Cardiac septum (tissue), 1 donor: ENCODE results near the gene OLA1. TPM values are rescaled to one million over a fixed set of nuclear protein-coding genes. Genes with fewer than 3 reads are reported as not detected.

Experiments
- DNase-seq: peaks from one replicate; pipeline ENCODE4 v3.0.0-alpha.2; 2020; ENCODE audit warnings: low spot score
- intact Hi-C: fragments of 100-400 bp; cut with DNase I; formaldehyde crosslinking; loops from one replicate; pipeline ENCODE4 v1.14.0; 2022
- total RNA-seq: library from RNA; stranded (reverse); fragmentation: NEBNext Ultra II Directional; extraction: Animal tissue kit (Norgen Biotek cat#: 25700); gene quantifications from one replicate; pipeline ENCODE4 v1.2.1, GENCODE V29; 2021
- donor health status: DM: no; HTN: no; CAD: no.

Gene OLA1
- total RNA-seq, 1 donor from 2014 or later: 51.2 TPM

DNA sequence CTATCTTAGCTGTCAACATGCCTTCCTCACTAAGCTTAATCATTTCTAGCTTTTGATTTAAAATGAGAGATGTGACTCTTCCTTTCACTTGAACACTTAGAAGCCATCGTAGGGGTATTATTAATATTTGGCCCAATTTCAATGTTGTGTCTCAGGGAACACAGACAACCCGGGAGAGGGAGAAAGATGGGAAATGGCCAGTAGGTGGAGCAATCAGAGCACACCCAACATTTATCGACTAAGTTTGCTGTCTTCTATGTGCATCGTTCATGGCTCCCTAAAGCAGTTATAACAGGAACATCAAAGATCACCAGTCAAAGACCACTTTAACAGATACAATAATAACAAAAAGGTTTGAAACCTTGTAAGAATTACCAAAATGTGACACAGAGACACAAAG, 110.2 kb downstream of the OLA1 start:
- DNase-seq: no peak
- intact Hi-C loops: no loop called here

DNA sequence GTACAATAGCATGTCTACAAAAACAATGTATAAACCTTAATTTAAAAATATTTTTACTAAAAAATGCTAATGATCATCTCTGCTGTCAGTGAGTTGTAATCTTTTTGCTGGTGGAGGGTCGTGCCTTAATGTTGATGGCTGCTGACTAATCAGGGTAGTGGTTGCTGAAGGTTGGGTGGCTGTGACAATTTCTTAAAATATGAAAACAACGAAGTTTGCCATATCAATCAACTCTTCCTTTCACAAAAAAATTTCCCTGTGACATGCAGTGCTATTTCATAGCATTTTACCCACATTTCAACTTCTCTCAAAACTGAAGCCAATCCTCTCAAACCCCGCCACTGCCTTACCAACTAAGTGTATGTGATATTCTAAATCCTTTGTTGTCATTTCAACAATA, 112.4 kb downstream of the OLA1 start:
- intact Hi-C loops: no loop called here
- DNase-seq: no peak

DNA sequence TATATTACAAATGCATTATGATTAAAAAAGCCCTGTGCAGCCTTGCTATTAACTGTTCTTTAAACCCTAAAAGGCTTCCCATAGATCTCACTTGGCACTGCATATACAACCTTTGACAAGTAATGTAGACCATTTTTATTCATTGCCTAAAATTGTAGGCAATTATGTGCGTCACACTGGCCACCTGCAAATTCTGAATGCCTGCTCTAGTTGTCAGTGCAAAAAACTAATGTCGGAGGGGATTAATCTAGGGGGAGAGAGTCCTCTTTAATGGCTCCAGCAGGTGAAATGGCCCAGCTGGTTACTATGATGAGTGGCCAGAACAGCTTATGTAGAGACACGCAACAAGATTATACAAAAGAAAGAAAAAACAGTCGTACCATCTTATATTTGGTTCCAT, 123.2 kb downstream of the OLA1 start:
- intact Hi-C loops: no loop called here
- no peak for DNase-seq

DNA sequence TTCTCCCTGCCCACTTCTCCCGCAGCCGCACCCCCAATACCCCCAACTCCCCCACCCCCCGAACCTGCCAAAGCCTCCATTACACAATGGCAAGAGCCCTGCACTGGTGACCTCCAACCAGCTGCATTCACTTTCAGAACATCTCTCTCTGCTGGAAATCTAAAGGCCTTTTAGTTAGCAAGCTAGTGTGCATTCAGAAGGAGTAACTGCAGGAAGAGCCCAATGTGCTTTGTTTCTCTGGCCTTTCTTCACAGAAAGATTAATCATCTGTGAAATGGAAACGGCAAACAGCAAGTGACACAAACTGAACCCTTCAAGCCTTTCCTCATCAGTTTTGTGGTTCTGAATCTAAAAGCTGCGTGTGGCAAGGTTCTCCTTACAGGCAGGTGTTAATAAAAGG, 124.2 kb downstream of the OLA1 start:
- intact Hi-C loops: no loop called here
- no peak for DNase-seq

DNA sequence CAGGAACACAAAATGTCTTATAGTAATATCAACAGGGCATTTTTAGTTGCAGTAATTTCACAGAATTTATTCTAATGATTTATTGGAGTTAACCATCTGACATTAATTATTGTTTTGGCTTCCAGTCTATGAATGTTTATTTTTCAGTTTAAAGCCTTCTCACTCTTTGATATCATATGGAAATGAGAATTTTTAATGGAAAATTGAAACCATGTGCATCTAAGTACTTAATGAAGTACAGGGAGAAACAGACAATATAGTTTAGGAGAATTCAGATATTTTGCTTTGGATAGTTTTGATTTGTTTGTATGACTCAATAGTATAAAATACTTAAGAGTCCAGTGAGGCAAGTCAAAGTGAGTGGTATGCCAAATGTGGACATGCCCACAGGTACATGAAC, 126.1 kb downstream of the OLA1 start:
- no peak for DNase-seq
- intact Hi-C loops: no loop called here

DNA sequence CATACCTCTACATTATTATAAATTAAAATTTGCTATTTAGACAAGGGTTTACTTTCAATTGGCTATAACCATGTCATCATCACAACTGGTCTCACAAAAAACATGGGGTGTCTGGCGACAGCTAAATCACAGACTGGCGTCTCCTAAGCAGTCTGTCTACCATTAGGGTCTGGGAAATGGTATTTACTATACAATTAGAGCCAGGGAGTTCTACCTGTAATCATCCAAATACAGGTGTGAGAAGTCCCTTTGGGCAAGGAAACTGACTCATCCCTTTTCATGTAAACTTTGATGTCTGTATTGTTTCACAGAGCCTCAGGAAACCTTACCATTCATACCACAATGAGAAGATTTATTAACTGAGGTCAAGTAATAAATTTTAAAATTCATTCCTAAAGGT, 126.7 kb downstream of the OLA1 start:
- intact Hi-C loops: no loop called here
- DNase-seq: no peak

DNA sequence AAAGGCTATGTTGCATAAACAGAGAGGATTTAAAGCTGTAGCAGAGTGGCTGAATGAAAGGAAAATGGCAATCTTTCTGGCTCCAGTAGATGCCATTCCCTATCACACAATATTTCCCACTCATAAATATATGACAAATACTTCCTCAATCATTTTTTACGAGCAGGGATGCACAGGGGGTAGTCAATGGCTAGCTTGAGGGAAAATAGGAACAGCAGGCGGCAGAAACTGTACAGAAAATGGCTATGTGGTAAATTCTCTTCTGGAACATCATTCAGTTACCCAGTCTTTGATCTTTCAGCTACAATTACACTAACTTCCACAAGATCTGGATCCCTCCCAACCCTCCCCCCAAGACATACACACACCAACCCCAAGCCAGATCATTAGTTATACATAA, 127.2 kb downstream of the OLA1 start:
- intact Hi-C loops: no loop called here
- DNase-seq: no peak

DNA sequence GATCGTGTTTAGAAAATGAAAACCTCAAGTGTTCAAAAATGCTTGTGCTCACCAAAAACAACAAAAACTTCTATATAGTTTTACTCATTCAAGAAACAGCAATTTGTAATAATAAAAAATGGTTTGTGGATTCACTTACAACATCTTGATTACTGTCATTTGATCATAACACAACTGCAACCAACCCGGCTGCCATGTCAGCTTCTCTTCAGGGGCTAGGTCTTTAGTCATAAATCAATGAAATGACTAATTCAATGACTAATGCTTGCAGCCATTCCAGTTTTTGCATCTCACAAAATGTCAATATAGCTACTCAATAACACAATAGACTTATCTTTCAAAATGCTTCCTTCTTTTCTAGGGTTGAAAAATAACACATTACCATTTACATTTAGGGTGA, 128.0 kb downstream of the OLA1 start:
- DNase-seq: no peak
- intact Hi-C loops: no loop called here

DNA sequence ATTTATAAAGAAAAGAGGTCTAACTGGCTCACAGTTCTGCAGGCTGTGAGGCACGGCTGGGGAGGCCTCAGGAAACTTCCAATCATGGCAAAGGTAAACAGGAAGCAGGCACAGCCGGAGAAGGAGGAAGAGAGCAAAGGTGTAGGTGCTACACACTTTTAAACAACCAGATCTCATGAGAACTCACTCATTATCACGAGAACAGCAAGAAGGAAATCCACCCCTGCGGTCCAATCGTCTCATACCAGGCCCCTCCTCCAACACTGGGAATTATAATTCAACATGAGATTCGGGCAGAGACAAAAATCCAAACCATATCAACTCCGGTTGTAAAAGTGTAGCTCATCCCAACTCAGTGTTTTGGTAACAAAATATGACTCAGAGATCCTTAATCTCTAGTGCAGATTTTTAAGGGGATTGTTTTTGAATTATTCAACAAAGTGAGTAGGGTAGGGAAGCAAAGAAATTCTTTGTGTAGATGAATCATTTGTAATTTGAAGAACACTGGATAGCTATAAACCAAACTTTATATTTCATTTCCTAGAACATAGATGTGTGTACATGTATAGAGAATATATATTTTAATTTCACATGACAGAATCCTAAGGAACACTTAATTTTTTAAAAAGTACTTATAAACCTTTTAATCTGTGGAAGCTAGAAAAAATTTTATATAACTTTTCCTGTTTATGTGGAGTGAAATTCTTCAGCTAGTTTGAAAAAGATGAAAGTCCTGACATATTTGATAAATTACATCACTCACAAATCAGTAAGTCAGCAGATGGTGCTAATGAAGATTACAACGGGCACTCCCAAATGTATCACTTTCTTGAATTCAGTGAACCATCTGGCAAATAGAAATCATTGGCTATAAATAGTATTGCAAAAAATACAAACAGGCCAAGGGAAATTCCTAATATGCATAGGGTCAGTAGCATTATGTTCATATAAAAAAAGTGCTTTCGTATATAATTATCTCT, 130.1 kb downstream of the OLA1 start:
- no peak for DNase-seq
- intact Hi-C loops: no loop called here

DNA sequence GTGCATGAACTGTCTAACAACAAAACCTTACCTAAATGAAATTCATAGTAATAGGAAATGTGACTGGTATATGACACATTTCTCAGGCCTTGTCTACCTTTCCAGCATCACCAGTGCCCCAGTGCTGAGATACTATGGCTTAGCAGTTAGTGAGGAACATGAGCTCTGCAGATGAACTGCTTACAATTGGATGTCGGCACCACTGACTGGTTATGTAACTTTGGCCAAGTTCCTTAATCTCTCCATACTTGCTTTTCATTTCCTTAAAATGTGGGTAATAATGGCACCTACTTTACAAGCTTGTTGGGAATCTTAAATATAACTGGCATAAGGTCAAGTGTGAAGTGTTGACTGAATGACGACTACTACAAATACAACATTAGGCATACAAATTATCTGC, 136.3 kb downstream of the OLA1 start:
- intact Hi-C loops: no loop called here
- no peak for DNase-seq

DNA sequence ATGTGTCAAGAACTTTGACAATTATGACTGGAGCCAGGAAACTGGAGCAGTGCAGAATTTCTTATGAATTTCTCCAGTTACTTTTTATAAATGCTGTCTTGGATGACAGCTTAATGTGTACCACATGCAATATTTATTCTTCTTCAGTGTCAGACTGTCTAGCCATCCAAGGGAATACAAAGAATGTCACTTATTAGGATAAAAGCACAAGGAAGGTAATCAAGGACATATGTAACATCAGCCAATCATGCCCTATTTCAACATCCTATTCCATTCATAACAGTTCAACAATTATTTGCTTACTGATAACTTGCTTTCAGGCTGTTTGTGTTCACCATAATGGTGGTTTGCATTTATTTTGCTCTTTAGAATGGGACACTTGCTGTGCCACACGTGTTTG, 139.8 kb downstream of the OLA1 start:
- DNase-seq: no peak
- intact Hi-C loops: no loop called here

DNA sequence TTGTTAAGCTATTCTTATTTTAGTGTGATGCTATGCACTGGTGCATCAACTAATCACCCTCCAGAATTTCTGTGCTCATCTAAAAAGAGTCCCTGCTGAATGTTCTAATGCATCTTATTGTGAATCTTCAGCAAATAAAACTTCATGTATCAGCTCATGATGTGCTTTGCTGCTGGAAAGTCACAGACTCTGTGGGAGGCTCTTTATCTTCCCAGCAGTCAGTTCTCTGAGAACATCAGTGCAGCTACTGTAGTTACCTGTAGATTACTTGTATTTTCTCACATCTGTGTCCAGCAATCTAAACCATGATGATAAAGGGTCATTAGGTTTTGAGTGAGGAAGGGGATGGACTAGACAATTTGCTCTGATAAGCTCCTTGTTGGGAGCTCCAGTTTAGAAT, 141.6 kb downstream of the OLA1 start:
- intact Hi-C loops: no loop called here
- DNase-seq: no peak

DNA sequence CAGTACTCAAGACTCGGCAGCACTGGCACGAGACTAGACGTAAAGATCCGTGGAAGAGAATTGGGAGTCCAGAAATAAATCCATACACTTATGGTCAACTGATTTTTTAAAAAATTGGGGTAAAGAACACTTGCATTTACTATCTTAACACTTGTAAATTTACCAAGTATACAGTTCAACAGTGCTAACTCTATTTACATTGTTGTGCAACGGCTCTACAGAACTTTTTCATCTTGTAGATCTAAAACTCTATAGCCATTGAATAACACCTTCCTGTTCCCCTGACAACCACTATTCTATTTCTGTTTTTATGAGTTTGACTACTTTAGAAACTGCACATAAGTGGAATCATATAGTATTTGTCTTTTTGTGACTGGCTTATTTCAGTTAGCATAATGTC, 153.8 kb downstream of the OLA1 start:
- intact Hi-C loops: no loop called here
- no peak for DNase-seq

DNA sequence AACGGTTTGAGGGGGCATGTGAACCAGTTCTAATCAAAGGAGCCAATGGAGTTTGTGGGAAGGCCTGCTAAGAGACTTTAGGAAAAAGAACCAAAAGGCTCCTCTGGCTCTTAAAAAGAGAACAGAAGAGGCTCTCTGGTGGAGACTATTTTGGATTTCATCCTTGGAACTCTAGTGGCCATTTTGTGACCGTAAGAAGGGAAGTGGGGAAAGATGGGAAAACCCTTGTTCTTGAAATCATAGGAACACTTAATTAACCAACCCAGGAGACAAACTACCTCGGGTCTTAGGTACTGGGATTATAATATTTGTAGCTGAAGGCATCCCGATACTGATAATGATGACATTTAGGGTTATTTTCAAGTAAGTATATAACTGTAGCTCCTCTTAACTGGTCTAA, 157.9 kb downstream of the OLA1 start:
- DNase-seq: no peak
- intact Hi-C loops: no loop called here

DNA sequence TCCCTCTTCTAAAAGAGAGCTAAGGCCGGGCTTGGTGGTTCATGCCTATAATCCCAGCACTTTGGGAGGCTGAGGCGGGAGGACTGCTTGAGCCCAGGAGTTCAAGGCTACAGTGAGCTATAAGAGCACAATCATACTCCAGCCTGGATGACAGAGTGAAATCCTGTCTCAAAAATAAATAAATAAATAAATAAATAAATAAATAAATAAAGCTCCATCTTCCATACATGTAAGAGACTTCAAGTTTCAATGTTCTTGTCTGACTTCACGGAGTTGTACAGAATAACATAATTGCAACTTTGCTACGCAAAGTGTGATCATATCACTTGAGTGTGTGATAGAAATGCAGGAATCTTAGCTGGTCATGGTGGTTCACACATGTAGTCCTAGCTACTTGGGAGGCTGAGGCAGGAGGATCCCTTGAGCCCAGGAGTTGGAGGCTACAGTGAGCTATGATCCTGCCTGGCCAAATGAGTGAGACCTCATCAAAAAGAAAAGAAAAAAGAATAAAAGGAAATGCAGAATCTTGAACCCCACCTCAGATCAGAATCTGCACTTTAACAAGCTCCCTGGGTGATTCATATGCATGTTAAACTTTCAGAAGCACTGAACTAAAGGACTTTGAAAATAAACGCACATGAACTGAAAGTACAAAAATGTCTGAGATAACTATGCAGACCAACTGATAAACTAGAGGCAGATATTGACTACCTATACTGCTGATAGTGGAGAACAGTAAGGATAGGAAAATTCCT, 159.4 kb downstream of the OLA1 start:
- intact Hi-C loops: no loop called here
- DNase-seq: no peak

DNA sequence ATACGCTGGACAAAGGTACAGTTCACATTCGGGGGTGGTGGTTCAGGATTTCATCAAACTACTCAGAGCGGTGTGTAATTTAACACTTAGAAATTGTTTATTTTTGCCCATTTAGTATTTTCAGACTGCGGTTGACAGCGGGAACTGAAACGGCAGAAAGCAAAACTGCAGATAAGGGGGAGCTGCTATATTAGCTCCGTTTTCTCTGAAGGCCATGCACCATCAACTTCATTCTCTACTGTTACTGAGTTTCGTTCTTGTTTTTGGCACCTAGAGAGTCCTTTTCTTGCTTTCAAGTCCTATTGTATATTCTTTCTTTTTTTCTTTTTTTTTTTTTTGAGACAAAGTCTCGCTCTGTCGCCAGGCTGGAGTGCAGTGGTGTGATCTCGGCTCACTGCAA, 161.6 kb downstream of the OLA1 start:
- no peak for DNase-seq
- intact Hi-C loops: no loop called here

DNA sequence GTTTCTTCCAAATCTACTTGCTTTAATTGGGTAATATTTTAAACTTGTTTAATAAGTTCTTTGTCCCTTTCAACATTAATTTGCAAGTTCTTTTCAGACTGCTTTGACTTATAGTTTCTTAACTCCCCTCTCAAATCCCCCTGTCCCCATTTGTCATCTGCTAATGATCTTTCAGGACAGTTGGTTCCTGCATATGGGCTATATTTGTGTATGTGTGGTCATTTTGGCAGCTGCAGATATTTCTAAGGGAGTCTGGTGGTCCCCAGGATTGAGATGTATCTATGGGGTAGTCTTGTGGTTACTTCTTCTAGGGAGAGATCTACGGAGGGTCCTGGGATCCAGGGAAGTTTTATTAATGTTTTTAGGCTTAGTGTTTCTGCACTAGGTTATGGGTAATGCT, 162.6 kb downstream of the OLA1 start:
- intact Hi-C loops: no loop called here
- DNase-seq: no peak

DNA sequence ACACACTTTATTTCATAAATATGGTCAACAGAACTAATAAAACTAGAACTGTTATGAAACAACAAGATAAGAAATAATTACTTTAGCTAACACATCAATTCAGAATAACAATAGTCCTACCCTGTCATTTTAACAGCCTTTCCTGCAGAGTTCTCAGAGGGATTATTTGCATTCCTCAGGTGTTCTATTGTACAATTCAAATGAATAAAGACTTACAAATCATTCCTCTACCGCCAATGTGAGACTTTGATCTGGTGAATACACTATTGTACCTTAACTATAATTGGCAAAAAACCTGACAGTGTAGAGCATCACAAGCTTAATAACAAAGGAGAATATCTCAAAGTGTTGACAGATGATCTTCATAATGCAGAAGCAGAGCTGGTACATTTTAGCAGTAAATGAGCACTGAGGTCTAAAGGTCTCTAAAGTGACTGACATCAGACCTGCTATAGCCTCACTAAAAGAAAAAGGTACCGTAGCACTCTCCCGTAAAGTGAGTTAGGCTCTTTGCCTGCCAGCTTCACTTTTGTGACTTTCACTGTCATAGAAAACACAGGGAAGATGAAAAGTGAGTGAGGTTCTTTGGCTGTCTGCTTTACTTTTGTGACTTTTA, 164.4 kb downstream of the OLA1 start:
- DNase-seq: no peak
- intact Hi-C loops: no loop called here

DNA sequence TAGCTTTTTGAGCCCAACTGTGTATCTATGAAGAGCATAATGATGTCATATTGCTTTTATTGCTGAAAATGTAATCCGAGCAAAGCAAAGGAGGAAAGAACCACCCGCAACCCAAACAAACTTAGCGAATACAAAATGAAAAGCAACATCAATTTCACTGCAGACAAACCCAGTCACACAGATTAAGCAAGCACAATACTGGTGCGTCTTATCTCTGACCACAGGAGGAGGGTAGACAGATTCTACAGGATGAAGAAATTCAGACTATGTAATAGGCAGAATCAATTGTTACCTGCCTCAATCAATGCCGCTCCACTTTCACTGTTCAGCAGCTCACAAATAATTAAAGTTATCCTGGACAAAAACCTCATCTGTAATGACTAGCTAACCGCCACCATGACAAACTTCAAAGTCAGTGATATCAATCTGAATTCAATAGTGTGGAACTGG, 167.6 kb downstream of the OLA1 start:
- no peak for DNase-seq
- intact Hi-C loops: no loop called here

DNA sequence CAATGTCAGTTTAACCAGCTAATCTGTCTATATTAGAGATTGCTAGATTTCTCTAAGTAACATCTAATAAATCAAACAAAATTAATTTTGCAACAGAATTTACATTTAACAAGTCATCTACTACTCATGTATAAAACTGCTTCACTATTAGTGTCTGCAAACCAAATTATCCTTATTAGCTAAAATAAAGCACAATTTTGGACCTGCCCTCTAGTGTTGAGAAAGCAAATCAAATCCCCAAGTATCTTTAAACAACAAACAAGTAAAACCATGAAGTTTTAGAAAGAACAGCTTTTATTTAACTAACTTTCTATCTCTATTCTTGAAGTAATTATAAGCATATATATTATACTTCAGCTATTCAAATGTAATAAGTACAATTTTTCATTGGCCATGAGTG, 170.1 kb downstream of the OLA1 start:
- DNase-seq: no peak
- intact Hi-C loops: no loop called here

DNA sequence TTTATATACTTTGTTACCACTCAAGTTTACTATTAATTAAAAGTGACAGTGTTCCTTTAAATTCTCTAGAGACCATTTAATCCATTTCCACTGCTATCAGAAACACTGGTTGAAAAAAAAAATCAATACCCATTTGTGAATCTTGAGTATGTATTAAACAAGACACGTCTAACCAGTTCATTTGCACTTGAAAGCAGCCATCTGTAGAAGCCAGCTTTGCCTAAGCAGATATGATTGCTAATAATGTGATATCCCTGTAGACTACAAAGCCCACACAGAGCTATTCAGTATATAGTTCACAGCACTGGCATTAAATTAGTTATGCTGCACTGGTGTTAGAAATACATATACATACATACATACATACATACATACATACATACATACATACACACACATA, 171.4 kb downstream of the OLA1 start:
- intact Hi-C loops: no loop called here
- DNase-seq: no peak
